NCI-H2227 (cell line): ENCODE data around the gene FRMD8.
A peak's percentile ranks its signal among the peaks of the same experiment; 100 is the strongest.

ENCODE experiments used
- DNase-seq: peaks from one replicate; lab custom pipeline; 2025; ENCODE audit not compliant: unreplicated experiment; lab: John Stamatoyannopoulos, UW

The FRMD8 gene

DNA sequence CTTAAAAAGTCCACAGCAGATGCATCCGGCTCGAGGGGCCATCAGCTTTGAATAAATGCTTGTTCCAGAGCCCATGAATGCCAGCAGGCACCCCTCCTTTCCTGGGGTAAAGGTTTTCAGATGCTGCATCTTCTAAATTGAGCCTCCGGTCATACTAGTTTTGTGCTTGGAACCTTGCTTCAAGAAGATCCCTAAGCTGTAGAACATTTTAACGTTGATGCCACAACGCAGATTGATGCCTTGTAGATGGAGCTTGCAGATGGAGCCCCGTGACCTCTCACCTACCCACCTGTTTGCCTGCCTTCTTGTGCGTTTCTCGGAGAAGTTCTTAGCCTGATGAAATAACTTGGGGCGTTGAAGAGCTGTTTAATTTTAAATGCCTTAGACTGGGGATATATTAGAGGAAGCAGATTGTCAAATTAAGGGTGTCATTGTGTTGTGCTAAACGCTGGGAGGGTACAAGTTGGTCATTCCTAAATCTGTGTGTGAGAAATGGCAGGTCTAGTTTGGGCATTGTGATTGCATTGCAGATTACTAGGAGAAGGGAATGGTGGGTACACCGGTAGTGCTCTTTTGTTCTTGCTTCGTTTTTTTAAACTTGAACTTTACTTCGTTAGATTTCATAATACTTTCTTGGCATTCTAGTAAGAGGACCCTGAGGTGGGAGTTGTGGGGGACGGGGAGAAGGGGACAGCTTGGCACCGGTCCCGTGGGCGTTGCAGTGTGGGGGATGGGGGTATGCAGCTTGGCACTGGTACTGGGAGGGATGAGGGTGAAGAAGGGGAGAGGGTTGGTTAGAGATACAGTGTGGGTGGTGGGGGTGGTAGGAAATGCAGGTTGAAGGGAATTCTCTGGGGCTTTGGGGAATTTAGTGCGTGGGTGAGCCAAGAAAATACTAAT is 38.0 kb downstream of the FRMD8 start:
- DNase-seq, result no peak

DNA sequence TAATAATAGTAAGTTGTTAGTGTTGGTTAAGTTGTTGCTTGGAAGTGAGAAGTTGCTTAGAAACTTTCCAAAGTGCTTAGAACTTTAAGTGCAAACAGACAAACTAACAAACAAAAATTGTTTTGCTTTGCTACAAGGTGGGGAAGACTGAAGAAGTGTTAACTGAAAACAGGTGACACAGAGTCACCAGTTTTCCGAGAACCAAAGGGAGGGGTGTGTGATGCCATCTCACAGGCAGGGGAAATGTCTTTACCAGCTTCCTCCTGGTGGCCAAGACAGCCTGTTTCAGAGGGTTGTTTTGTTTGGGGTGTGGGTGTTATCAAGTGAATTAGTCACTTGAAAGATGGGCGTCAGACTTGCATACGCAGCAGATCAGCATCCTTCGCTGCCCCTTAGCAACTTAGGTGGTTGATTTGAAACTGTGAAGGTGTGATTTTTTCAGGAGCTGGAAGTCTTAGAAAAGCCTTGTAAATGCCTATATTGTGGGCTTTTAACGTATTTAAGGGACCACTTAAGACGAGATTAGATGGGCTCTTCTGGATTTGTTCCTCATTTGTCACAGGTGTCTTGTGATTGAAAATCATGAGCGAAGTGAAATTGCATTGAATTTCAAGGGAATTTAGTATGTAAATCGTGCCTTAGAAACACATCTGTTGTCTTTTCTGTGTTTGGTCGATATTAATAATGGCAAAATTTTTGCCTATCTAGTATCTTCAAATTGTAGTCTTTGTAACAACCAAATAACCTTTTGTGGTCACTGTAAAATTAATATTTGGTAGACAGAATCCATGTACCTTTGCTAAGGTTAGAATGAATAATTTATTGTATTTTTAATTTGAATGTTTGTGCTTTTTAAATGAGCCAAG is 38.9 kb downstream of the FRMD8 start:
- peak; percentile 63 for DNase-seq

DNA sequence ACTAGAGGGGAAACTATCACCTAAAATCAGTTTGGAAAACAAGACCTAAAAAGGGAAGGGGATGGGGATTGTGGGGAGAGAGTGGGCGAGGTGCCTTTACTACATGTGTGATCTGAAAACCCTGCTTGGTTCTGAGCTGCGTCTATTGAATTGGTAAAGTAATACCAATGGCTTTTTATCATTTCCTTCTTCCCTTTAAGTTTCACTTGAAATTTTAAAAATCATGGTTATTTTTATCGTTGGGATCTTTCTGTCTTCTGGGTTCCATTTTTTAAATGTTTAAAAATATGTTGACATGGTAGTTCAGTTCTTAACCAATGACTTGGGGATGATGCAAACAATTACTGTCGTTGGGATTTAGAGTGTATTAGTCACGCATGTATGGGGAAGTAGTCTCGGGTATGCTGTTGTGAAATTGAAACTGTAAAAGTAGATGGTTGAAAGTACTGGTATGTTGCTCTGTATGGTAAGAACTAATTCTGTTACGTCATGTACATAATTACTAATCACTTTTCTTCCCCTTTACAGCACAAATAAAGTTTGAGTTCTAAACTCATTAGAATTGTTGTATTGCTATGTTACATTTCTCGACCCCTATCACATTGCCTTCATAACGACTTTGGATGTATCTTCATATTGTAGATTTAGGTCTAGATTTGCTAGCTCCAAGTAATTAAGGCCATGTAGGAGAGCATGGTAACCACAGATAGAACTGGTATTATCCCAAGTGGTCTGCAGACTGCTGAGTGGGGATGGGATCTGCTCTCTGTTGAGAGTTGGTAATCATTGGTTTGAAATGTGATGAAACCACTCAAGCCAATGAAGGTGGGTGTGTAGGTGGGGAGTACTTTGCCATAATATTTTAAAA is 39.8 kb downstream of the FRMD8 start:
- no peak for DNase-seq

DNA sequence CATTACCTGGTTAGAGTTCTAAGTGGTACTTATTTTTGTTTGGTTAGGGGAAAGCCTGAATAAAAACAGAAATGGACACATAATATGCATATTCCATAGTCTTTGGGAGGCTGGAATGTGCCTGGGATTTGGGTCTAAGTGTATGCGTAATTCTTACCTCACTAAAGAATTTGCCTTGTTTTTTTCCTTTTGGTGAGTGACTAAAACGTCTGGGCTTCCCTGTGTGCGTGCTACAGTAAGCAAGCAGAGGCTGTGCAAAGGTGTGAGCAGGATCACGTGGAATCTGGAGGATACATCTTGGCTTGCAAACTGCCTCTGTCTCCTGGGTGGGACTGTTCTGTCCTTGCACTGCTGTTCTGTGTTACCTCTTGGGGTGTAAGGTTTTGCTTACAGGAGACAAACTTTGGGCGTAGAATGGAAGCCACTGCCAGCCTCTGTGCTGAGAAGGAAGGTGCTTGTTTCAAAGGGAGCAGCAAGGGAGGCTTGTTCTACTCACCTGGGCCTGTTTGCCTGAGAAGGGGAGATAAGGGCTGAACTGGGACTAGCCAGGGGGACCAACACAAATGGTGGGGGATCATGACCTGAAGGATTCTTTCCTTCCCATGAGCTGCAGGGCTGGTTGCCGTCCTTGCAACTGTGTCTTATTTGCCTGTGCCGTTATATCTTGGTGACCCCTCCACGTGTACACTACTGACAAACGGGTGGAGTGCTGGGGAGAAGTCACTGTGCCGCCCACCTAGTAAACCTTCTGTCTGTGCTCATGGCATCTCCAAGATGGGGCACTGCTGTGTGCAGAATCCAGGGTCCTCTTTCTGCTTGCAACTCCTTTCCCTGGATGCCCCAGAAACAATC is 40.6 kb downstream of the FRMD8 start:
- DNase-seq, result peak; percentile 66

DNA sequence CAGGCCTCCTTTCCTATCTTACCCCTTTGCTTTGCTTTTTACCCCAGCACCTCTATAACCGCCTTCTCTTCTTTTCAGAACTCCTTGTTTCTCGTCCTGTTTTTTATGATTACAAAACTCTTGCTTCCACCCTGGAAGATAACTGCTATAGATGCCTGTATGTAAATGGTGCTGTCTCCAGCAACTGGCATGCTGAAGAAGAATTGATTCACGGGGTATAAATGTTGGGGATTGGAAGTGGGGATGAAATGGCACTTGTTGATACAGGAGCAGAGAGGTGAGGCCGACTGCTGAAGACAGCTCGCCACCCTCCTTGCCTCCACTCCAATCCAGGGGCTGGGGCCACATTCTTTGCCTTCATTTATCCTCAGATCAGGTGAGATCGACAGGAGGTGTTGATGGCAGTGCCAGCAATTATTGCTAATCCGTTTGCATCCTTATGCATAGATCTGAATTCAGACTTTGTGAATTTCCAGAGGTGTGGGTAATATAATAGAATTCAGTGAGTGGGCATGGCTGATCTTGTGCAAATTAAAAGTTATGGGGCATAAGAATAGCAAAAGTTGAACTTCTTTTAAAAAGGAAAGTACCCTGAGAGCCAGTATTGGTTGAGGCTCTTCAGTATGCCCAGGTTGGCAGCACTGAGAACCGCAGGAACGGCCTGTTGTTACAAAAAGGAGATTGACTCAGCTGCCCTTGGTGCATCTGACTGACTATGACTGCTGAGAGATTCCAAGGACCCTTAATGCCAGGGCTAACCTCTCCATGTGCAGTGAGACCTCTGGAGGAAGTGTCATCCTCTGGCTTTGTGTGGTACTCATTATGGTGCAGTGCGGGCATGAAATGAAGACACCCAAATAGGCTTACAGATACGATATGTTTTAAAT is 41.5 kb downstream of the FRMD8 start:
- no peak for DNase-seq

DNA sequence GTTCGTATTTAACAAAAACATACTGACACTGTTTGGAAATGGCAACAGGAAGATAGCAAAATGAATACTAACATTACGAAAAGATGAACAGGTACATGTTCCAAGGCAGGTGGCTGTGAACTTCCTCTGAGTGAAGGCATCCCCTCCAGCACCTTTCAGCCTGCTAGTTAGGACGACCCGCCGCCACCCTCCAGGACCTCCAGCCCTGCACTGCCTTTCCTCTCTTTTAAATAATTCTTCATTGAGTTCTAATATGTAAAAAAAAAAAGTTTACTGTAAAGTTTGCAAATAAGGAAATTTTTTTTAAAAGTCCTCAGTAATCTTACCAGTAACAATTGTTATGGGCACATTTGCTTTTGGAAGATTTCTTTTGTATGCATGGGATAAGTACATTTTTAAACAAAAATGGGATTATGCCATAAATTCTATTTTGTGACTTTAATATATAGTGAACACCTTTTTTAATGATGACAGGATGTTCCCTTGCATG is 42.2 kb downstream of the FRMD8 start:
- no peak for DNase-seq

DNA sequence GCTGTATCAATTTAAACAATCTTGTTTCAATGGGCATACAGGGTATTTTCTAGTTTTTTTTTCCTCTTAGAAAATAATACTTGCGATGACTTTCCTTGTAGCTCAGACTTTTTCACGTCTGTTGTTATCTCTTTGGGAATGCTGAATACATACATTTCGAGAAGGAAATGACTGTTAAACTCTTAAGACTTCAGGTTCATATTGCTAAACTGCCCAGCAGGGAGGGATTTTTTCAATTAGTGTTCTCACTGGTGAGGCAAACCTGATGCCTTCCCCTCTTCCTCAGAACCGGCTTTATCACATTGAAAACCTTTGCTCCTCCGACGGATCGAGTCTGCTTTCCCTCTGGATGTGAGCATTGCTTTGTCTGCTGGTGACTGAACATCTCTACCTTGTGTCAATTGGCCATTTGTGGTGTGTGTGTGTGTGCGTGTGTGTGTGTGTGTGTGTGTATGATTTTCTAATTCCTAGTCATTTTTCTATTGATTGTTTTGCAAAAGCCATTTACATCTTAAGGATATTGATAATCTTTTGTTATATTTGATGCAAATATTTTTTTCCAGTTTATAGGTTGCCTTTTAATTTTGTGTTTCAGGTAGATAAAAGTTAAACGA is 42.7 kb downstream of the FRMD8 start:
- peak; percentile 54 for DNase-seq

DNA sequence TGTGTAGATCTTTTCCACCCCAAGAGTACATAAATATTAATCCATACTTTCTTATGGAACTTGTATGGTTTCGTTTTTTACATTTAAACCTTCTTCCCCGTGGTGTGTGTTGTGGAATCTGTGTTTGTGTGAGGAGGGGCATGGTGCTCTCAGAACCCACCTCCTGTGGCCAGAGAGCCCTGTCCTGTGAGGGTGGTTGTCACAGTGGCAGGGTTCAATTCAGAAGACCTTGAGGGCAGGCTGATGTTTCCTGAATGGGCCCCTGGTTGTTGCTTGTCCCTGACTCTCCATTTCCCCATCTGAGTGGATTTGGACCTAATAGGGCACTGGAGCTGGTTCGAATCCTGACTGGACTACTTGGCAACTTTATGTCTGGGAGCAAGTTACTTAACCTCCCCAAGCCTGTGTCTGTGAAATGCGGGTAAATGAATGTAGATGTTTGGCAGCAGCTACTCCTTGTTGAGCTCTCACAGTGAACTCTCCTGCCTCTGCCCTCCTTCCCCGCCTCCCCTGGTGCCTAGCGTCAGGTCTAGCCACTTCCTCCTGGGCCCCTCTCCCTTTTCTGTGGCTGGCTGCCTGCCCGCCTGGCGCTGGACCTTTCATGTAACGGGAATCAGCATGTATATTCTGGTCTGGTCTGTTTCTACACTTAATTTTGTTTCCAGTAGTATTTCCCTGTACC is 43.4 kb downstream of the FRMD8 start:
- DNase-seq, result peak; percentile 57

DNA sequence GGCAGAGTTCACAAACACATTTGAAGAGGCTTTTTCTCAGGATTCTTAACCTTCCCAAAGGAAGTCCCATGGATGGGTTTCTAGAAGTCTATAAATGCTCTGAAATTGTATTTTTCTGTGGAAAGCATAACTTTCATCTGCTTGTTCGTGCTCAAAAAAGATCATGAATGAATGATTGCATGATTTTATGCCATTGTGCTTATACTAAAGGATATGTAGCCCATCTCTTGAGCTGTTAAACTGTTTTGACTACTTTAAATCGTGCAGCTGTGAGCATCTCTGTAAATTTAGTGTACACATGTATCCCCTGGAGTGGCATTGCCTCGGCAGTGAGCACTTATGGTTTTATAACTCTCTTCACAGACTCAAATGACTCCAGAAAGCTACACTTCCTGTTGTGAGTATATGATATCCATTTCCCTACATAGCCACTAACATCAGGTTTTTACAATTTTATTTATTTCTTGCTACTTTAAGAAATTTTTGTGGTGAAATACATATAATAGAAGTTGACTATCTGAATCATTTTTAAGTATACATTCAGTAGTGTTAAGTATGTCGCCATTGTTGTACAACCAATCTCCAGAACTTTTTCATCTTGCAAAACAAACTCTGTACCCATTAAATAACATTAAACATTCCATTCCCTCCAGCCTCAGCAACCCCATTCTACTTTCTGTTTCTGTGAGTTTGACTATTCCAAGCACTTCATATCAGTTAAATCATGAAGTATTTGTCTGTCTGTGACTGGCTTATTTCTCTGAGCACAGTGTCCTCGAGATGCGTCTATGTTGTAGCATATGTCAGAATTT is 44.2 kb downstream of the FRMD8 start:
- no peak for DNase-seq

DNA sequence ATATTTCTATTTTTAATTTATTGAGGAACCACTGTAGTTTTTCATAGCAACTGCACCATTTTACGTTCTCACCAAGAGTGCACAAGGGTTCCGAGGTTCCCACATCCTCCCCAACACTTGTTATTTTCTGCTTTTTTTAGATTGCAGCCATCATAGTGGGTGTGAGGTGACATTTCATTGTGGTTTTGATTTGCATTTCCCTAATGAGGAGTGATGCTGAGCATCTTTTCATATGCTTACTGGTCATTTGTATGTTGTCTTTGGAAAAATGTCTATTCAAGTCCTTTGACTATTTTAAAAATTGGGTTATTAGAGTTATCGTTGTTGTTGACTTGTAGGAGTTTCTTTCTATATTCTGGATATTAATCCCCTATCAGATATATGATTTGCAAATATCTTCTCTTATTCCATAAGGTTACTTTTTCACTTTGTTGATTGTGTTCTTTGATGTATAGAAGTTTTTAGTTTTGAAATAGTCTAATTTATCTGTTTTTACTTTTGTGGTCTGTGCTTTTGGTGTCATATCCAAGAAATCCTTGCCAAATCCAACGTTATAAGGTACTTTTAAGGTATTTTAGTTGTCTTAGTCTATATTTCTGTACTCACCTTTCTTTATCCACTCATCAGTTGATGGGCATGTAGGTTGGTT is 45.1 kb downstream of the FRMD8 start:
- no peak for DNase-seq

DNA sequence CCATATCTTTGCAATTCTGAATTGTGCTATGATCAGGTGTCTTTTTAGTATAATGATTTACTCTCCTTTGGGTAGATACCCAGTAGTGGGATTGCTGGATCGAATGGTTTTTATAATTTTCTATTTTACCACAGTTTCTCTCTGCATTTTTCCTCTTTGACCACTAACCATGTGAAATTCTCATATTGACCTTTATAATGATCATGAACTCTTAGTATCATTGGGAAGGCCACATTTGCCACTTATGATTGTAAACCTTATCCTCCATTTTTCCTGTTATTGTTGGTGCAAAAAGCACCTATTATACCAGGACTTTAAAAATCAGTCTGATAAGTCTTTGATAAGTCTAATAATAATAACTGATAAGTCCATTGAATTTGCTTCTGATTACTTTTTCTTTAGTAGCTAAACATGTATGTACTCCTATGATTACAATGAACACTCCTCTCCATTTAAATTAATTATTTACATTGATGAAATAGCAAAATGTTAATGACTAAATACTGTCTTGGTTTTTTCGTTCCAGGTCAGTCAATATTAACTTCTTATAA is 45.7 kb downstream of the FRMD8 start:
- DNase-seq, result no peak

DNA sequence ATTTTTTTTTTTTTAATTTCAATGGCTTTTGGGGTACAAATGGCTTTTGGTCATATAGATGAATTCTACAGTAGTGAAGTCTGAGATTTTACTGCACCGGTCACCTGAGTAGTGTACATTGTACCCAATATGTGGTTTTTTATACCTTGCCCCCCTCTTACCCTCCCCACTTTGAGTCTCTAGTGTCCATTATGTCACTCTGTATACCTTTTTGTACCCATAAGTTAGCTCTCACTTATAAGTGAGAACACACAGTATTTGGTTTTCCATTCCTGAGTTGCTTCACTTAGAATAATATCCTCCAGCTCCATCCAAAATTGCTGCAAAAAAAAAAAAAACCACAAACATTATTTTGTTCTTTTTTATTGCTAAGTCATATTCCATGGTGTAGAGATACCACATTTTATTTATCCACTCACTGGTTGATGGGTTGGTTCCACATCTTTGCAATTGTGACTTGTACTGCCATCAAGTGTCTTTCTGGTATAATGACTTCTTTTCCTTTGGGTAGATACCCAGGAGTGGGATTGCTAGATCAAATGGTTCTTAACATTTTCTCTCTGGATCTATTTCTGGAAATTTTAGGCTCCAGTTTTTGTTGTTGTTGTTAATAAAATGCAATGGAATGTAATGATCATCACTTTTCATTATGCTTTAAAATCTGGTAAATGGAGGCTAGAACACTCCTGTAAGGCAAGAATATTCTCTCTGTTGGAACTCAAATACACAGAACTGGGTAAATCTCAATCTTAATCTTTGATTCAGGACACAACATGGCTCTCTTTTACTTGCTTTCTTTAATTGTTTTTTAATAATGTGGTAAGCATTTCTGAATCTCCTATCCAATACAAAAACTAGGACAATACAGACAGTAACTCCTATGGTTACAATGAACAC is 46.5 kb downstream of the FRMD8 start:
- peak; percentile 56 for DNase-seq

DNA sequence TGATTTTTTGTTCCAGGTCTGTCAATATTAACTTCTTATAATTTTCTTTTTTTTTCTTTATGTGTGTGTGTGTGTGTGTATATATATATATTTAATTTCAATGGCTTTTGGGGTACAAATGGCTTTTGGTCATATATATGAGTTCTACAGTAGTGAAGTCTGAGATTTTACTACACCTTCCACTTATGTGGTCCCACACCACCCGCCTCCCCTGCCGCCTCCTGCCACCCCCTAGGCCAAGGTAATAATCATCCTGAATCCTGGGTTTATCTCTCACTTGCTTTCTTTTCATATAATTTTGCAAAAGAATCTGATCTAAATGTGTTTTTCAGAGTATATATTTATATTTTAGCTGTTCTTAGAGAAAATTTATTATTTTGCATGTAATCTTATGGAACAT is 47.2 kb downstream of the FRMD8 start:
- DNase-seq, result no peak

DNA sequence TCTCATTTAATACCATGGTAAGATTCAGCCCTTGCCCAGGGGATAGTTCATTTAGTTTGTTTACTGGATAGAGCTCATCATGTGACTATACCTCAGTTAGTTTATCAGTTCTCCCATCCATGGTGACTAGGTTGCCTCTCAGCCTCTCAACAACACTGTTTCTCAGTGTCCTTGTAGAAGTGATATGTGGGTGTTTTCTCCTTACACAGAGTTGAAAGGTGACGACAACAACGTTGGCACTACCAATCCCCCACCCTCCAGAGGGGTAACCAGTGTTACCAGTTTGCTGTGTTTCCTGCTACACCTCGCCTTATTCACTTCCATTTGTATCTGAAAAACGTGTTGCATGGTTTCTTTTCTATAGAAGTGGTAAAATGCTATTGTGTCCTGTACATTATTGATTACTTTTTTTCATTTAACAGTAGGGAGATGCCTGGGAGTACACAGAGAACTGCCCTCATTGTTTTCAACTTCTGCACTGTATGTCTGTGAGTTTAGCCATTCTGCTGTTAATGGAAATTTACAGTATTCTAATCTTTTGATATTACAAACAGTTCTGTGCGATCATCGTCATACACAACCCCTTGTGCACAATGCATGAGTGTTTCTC is 47.7 kb downstream of the FRMD8 start:
- DNase-seq, result no peak
